GM19240 (cell line): ENCODE results near the gene SCAF4.
"Not testable (repeated sequence)": the region's sequence is repeated elsewhere in the genome, so short reads cannot be mapped to it uniquely, and the experiment has no call there.

ENCODE experiments used
- DNase-seq: peaks from one replicate; pipeline ENCODE4 v3.0.0; 2011; ENCODE audit warnings: low spot score; ENCODE audit not compliant: insufficient read length

The SCAF4 gene, protein sequence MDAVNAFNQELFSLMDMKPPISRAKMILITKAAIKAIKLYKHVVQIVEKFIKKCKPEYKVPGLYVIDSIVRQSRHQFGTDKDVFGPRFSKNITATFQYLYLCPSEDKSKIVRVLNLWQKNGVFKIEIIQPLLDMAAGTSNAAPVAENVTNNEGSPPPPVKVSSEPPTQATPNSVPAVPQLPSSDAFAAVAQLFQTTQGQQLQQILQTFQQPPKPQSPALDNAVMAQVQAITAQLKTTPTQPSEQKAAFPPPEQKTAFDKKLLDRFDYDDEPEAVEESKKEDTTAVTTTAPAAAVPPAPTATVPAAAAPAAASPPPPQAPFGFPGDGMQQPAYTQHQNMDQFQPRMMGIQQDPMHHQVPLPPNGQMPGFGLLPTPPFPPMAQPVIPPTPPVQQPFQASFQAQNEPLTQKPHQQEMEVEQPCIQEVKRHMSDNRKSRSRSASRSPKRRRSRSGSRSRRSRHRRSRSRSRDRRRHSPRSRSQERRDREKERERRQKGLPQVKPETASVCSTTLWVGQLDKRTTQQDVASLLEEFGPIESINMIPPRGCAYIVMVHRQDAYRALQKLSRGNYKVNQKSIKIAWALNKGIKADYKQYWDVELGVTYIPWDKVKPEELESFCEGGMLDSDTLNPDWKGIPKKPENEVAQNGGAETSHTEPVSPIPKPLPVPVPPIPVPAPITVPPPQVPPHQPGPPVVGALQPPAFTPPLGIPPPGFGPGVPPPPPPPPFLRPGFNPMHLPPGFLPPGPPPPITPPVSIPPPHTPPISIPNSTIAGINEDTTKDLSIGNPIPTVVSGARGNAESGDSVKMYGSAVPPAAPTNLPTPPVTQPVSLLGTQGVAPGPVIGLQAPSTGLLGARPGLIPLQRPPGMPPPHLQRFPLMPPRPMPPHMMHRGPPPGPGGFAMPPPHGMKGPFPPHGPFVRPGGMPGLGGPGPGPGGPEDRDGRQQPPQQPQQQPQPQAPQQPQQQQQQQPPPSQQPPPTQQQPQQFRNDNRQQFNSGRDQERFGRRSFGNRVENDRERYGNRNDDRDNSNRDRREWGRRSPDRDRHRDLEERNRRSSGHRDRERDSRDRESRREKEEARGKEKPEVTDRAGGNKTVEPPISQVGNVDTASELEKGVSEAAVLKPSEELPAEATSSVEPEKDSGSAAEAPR

DNA sequence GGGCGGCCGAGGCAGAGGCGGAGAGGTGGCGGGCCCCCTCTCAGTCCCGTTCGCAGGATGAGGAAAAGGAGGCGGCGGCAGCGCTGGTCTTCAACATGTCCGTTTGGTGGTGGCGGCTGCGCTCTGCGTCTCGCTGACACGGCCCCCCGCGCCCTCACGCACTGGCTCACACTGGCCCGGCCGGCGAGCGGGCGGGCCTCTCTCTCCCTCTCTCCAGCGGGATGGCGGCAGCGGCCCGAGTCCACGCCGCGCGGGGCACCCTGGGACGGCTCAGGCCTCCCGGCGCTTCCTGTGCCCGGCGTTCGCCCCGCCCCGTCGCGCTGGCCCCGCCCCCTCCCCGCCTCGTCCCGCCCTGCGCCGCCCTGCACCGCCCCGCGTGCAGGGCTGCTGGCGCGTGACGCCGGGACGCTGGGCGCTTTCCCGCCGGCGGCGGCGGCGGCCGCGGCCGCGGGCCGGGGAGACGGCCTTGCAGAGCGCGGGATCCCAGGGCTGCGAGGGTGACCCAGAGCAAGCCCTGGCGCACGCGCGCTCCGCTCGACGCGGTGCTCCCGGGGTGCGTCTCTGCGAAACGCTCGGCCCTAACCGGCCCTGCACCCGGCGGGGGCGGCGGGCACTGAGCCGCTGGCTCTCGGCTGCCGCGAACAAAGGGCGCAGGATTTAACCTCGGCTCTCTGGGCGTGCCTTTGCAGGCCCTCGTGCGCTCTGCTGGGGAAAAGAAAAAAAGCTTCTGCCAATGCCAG lies at the start of gene SCAF4:
SCAF4 (minus strand) TSS at position 262 of the 740 bp plus-strand sequence. CDS start 426 bp downstream, outside the sequence.
- DNase-seq = peak; percentile 84

DNA sequence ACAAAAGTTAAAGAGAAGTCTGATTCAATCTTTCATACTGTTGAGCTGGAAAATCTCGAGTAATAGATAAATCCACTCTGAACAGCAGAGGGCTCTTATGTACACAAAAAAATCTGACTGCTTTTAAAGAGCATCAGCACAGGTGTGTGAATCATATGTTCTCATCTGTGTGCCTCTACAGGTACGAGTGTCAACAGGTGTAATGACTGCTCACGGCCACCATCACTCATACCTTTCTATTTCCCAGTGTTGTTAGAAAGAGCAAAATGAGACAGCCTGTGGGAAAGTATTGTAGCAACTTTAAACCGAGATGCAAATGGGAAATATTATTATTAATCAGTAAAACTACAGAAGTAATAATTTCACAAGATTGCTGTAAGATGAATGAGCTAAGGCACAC lies 49.0 kb upstream of the SCAF4 start:
- DNase-seq = no peak

DNA sequence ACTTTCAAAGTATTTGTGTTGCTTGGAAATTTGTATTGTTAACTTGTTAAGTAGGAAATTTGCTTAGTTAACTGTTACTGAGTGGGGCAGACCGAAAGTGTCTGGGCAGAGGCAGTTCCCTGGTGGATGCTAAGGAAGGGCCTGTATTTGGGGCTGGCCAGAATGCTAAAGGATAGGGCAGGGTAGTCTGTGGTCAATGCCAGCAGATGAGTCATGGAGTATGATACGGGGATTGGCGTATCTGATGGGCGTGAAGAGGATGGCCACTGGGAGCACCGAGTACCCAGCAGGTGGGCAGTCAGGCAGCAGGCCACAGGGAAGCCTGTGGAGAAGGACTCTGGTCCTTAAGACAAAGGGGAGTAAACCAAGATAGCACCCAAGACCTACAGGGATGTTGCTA lies 46.6 kb upstream of the SCAF4 start:
- DNase-seq = no peak

DNA sequence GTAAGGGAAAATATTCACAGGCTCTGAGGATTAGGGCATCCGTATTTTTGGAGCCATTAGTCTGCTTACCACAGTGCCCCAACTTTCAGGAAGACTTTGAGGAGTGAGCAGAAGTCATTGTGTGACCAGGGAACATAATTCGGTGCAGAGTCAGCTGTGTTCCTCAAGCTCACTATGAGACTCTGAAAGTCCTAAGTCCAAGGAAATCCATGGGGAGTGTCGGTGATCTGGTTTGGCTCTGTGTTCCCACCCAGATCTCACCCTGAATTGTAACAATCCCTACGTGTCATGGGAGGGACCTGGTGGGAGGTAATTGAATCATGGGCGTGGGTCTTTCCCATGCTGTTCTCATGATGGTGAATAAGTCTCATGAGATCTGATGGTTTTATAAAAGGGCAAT lies 45.9 kb upstream of the SCAF4 start:
- DNase-seq = no peak

DNA sequence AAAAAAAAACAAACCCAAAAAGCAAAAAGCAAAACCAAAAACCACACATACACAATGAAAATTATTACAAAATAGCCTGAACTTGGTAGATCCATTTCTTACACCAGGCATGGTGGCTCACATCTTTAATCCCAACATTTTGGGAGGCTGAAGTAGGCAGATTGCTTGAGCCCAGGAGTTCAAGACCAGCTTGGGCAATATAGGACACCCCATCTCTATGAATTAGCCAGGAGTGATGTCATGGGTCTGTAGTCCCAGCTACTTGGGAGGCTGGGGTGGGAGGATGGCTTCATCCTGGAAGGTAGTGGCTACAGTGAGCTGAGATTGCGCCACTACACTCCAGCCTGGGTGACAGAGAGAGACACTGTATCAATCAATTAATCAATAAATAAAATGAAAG lies 42.1 kb upstream of the SCAF4 start:
- no peak for DNase-seq

DNA sequence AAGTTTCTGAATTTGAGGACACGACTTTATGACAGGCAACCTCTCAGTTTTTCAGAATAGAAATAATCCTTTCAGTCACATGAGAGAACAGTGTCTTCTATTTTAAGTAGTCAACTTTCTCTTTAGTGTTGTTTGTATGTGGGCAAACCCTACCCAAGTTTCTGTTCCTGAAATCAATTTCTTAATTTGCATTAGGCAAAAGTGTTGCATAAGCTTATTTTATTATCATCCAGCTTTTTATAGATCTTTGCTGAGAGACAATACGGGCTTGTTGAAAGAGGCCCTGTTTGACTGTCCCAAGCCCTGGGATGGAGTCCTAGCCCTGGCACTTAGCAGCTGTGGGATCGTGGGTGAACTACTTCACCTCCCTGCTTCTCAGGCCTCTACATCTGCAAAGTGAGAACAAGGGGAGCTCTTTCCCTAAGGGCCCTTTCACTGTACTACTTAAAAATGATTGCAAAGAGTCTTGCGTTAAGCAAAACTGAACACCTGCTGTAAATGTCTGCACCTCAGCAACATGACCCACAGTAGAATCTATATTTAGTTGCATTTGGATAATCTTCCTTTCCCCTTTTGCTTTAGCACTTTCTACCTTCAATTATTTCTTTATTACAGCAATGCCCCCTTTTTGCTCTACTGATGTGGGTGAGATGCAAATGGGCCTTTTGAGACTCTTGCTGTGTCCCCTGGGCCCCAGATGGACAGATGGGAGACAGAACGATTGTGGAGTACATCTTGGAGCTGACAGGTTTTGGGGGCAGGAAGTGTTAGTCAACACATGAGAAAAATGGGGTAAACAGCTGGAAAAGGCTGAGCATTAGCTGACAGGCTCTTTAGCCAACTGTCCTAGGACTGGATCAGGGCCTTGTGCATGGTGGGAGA lies 41.0 kb upstream of the SCAF4 start:
- no peak for DNase-seq

DNA sequence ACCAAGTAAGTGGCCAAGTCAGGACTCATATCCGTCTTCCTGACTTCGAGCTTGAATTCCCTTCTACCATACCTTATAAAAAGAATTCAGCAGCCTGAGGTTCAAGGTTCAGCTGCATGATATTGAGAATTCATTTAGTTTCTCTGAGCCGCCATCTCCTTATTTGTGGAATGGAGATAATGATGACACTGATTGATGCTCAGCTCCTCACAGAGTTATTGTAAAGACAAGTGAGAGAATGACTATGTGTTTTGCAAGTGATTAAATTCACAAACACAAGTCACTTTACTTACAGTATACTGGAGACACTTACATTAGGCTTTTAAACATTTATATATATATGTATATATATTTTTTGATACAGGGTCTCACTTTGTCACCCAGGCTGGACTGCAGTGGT lies 39.8 kb upstream of the SCAF4 start:
- DNase-seq = no peak

DNA sequence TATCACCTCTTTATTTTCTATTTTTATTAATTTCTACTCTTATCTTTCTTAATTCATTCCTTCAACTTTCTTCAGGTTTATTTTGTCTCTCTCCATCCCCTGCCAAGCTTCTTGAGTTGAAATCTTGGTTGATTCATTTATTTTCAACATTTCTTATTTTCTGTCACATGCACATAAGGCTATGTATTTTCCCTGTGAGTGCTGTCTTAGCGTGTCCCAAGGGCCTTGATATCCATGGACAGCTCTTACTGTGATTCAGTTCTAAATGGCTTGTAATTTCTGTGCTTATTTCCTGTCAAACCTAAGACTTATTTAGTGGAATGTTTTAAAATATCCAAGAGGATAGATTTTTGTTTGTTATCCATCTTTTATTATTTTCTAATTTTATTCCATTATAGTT lies 36.8 kb upstream of the SCAF4 start:
- no peak for DNase-seq

DNA sequence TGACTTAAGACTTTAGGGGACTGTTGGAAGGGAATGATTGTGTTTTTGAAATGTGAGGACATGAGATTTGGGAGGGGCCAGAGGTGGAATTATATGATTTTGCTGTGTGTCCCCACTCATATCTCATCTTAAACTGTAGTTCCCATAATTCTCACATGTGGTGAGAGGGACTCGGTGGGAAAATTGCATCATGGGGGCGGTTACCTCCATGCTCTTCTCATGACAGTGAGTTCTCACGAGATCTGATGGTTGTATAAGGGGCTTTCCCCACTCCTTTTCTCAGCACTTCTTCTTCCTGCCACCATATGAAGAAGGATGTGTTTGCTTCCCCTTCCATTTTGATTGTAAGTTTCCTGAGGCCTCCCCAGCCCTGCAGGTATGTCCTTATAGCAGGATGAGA lies 35.0 kb upstream of the SCAF4 start:
- no peak for DNase-seq

DNA sequence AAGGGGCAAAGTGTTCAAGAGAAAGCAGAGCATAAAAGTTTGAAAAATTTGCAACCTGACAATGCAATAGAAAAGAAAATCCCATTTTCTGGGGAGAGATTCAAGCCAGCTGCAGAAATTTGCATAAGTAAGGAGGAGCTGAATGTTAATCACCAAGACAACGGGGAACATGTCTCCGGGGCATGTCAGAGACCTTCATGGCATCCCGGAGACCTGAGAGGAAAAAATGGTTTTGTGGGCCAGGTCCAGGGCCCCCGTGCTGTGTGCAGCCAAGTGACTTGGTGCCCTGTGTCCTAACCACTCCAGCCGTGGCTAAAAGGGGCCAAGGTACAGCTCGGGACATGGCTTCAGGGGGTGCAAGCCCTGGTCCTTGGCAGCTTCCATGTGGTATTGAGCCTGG lies 33.9 kb upstream of the SCAF4 start:
- DNase-seq = not testable (repeated sequence)

DNA sequence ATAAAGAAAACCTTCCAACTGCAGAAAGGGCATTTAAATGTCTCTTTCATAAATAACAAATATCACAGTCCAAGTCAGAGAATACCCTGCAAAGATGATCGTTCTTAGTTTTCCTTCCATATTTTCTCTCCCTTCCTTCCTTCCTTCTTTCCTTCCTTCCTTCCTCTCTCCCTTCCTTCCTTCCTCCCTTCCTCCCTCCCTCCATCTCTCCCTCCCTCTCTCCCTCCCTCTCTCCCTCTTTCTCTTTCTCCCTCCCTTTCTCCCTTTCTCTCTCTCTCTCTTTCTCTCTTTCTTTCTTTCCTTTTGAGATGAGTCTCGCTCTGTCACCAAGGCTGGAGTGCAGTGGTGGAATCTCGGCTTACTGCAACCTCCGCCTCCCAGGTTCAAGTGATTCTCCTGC lies 29.0 kb upstream of the SCAF4 start:
- no peak for DNase-seq

DNA sequence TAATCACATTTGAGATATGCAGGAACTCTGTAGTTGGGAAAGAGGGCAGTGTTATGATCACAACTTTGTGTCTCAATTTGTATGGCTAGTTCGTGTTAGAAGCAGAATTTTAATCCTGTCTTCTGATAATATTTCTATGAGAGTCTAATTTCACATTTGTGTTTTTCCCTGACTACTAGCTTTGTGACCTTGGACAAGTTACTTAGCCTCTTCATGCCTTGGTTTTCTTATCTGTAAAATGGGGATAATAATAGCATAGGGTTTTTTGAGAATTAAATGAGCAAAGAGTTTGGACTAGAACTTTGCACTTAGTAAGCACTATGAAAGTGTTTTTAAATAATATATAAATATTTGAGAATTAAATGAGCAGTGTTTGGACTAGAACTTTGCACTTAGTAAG lies 24.9 kb upstream of the SCAF4 start:
- DNase-seq = no peak

DNA sequence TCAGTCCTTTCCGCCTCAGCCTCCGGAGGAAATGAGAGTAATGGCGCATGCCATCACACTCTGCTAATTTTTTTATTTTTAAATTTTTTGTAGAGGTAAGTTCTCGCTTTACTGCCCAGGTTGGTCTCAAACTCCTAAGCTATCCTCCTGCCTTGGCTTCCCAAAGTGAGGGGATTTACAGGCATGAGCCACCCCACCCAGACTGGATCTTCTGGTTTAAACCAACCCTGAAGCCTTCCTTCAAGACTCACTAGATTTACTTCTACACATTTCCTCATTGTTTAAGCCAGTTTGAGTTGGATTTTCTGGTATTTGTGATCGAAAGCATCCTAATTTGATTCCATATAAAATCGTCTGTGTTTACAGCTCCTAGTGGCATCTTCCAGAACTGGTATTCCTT lies 23.1 kb upstream of the SCAF4 start:
- DNase-seq = no peak

DNA sequence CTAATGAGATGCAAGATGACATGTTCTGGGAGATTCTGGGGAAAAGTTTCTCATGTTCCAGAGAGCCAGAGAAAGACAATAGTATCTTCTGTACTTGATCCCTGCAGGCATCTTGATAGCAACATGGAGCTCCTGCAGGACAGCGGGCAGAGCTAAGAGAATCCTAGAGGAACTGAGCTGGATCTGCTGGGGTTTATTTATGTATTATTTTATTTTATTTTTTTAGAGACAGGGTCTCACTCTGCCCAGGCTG lies 22.7 kb upstream of the SCAF4 start:
- no peak for DNase-seq

DNA sequence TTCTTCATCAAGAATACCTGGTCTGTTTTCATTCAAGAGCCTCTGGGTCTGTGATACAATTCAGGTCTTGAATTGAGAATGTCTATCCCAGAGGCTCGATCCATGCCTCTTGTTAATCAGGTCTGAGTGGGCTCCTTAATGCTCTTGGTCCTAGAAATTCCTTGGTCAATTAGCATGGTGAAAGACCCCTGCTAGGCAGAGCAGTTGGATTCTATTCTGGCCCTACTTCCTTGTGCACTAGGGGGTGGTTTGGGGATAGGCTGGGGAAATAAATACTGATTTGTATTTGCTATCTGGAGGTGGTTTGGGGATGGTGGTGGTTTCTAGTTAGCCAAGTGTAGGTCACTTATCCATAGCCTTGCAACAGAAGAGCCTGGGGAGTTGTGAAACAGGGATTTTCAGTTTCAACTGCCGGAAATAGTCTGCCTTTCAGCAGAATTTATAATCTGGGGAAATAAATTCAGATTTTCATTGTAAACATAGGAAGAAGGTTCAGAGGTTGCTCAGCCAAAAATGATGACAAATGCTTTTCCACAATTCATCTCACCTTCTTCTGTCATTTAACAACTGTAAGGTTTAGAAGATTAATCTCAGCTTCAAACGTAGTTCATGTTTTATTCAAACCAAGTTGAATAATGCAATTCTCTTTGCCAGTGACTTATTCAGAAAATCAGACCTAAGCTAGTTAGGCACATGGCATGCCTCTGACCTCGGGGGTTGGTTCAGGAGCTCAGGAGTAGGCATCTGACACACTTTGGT lies 22.2 kb upstream of the SCAF4 start:
- DNase-seq = no peak

DNA sequence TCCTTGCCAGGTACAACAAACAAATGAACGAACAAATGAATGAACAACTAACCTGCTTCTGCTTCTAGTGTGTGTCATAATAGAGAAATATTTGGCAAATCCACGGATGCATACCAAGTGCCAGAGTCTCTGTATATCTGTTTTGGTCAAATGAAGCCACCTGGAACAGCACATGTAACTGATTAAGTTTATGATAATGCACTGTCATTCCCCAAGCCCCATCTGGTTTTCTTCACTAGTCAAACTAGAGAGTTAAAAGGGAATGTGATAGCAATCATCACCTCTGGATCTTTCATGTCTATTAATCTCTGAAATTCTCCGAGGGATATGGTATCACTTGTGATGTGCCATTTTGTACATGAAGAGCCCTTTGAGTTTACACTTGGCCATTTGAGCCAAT lies 21.0 kb upstream of the SCAF4 start:
- no peak for DNase-seq

DNA sequence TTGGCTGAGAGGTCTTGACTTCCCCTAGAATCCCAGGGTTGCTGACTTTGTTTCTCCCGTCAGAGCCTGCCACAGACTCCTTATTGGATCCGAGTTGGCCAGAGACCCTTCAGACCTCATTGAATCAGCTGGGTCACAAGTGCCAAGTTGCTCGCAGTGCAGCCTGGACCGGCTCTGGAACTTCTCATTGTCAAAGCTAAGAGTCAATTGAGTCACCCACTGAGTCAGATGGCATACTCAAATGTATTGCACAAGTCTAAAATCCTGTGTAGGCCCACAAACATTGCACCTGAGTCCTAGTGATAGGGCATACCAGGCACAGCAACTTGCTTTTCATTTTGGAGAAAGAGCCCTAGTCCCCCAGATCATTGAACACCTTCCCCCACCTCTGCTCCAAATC lies 20.4 kb upstream of the SCAF4 start:
- no peak for DNase-seq

DNA sequence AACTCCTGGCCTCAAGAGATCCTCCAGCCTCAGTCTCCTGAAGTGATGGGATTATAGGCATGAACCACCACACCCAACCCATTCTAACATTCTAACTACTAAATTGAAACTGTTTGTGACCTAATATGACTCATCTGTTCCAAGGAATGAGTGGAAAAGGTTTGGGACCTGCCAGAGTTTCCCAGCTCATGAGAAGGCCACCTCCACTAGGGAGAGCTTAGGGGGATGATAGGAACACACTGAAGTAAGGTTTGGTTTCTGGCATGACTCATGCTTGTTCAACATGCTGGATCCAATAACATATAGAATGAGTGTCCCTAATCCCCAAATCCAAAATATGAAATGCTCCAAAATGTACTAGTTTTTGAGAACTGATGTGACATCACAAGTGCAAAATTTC lies 18.9 kb upstream of the SCAF4 start:
- DNase-seq = no peak

DNA sequence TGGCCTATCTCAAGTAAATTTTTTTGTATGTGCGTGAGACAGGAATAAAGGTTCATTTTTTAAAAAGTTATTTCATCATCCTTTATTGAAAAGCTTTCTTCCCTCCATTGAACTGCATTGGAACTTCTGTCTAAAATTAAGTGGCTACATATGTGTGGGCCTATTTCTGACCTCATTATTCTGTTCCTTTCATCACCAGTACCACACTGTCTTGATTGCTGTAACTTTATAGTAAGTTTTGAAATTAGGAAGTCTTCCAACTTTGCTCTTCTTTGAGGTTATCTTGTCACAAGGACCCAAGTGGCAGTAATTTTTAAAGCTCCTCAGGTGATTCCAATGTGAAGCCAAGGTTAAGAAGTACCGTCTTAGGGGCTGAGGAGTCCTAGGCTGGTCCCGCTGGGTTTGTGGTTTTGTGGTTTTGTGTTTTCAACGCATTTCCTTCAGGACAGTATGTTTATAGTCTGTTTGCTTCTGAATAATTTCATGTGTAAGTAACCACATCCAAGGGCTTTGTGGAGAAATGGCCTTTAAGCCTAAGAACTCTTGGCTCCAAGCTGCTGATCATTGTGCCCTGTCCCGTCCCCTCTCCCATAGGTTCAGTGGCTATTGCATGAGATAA lies 12.4 kb upstream of the SCAF4 start:
- DNase-seq = no peak

DNA sequence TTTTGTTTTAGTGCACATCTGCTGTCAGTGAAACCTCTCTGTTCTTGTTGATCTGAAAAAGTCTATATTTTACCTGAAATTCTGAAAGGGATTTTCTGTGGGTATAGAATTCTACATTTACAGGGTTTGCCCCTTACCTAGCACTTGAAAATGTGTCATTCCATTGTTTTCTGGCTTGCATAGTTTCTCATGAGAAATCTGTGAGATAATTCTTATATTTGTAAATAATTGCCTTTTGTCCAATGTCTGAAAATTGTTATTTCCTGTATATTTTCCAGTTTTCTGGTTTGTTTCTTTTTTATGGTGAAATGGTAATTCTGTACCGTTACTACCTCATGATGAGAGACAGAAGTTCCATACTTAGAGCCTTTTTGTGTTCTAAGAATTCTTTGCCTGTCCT lies 11.8 kb upstream of the SCAF4 start:
- DNase-seq = no peak
